Activated gamma-delta T cell treated with Interleukin-2 at 50 U/mL for 16 hours (primary cell): Measurements from ENCODE around the gene MT4.

ENCODE experiments used
- DNase-seq: peaks from one replicate; pipeline ENCODE4 v3.0.0-alpha.2; 2020

MT4 gene

DNA sequence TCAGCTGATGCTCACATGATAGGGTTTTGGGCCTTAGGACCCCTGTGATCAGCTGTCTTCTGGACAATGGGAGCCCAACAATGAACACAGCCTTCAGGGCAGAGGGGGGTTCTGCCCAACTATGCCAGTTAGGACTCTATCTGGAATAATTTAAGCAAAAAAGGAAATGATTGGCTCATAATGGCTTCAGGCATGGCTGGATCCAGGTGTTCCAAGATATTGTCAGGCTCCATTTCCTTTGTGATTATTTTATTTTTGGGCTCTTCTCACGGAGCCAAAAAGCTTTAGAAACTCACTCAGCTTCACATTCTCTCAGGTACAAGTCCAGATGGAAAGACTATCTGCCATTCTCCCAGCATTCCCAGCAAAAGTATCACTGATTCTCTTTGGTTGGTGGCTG, 40.6 kb downstream of the MT4 start:
- no peak for DNase-seq

- no peak for DNase-seq
These were observed 41.2 kb downstream of the MT4 start for GRCh38 chr16:56606071-56606475.

DNA sequence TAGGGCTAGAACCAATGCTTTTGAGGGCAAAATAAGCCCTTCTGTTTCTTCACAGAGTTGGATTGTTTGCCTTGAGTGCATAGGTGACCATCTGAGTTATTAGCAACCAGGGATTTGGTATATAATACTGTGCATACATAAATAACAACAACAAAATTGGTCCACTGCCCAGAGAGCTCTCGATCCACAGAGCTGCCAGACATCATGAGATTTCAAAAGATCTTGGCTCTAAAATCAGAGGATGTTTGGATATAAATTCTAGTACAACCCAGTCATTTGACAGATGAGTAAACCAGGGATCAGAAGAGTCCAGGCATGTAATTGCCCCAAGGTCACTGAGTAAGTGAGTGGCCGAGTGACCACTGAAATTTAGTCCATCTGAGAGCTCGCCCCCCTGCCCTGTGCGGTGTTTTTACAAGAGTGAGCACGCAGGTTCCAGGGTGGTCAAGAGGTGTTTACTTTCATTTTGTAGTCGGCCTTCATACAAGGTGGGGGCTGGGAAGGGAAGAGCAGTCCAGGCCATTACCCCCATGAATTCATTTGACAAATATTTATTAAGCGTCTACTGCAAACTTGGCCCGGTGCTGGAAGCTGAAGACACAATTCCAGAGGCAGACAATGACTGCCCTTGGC, 41.7 kb downstream of the MT4 start:
- no peak for DNase-seq

GRCh38 chr16:56607109-56607618, 42.3 kb downstream of the MT4 start:
- no peak for DNase-seq

- no peak for DNase-seq
These were observed 42.8 kb downstream of the MT4 start for GRCh38 chr16:56607675-56608042.

DNA sequence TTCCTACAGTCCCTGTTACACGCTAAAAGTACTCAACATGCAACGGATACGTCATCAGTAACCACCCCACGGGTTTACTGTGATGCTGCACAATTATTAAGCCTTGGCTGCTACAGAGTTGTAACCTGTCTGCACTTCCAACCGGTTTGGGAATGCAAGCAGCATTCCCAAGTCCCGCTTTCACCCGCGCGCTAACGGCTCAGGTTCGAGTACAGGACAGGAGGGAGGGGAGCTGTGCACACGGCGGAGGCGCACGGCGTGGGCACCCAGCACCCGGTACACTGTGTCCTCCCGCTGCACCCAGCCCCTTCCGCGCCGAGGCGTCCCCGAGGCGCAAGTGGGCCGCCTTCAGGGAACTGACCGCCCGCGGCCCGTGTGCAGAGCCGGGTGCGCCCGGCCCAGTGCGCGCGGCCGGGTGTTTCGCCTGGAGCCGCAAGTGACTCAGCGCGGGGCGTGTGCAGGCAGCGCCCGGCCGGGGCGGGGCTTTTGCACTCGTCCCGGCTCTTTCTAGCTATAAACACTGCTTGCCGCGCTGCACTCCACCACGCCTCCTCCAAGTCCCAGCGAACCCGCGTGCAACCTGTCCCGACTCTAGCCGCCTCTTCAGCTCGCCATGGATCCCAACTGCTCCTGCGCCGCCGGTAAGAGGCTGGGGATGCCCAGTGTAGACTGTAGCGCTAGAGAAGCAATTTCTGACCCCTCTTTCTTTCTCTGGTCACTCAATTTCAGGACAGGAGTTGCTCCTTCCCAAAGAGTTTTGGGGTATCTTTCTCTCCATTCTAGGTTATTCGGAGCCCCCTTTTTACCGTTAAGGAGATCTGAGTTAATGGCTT, 43.4 kb downstream of the MT4 start, which contains the start of gene MT2A:
Gene MT2A (plus strand): TSS at position 542 of the 833 bp plus-strand sequence. CDS start 72 bp downstream, at position 614.
- peak; percentile 80 for DNase-seq

DNA sequence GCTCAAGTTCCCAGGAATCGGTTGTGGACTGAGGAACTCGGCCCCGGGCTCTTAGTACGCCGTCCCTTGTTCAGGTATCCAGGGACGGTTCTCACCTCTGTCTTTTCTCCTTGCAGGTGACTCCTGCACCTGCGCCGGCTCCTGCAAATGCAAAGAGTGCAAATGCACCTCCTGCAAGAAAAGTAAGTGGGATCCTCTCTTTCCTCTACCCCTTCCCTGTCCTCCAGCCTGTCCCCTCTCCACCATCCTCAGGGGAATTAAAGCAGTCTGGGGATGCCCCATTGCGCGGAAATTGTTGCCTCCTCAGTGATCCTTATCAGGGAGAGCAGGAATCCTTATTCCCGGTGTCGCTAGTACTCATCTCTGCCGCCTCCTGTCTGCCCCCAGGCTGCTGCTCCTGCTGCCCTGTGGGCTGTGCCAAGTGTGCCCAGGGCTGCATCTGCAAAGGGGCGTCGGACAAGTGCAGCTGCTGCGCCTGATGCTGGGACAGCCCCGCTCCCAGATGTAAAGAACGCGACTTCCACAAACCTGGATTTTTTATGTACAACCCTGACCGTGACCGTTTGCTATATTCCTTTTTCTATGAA, 44.1 kb downstream of the MT4 start:
- no peak for DNase-seq

DNA sequence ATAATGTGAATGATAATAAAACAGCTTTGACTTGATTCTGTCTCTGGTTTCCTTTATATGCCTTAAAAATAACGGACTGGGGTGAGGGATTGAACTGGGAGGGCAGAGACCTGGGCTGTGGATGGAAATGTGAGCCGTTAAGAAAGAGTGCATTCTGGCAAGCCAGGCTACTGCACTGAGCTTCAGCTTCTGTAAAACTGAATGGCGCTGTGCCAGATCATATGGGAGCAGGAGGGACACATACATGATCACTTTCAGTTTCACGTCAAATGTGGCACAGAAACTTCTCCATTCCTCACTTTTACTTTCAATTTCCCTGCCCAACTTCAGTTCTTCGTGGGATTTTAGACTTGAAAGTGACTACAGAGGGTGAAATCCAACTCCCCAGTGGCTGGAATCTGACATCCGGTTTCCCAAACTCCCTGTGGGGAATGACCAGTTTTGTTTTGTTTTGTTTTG, 44.6 kb downstream of the MT4 start:
- DNase-seq, result peak; percentile 63

- peak; percentile 39 for DNase-seq
These were observed 45.2 kb downstream of the MT4 start for GRCh38 chr16:56610017-56610608.

GRCh38 chr16:56610609-56611111, 45.8 kb downstream of the MT4 start:
- DNase-seq, result no peak

GRCh38 chr16:56611281-56611833, 46.5 kb downstream of the MT4 start:
- DNase-seq, result no peak

GRCh38 chr16:56613706-56614105, 48.8 kb downstream of the MT4 start:
- no peak for DNase-seq

DNA sequence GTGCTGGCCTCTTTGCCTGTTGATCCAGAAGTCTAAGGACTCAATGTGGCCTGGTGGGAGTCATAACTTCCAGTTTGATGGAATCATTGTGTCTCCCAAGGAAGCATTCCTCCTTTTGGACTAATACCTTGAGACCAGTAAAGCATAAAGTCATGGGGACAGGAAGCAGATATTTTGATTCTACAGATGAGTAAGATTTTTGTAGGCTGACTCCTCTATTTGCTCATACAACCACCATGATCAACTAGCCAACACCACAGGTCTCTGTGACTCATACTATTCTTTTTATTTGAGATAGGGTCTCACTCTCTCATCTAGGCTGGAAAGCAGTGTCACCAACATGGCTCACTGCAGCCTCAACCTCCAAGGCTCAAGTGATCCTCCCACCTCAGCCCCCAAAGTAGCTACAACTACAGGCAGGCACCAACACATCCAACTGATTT, 49.7 kb downstream of the MT4 start:
- DNase-seq, result no peak

DNA sequence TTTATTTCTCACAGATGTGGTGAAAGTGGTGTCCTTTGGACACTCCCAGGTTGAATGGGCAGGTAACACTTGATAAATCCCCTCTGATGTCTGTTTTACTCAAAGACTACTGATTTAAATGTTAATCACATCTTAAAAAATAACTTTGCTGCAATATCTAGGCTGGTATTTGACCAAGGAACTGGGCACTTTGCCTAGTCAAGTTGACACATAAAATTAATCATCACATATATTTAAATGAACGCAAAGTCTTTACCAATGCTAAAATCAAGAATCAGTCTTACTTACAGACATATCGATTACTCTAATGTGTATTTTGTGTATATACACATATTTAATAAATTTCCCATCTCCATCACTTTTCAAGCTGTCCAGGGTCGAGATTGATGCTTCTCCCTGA, 50.5 kb downstream of the MT4 start:
- DNase-seq, result no peak

DNA sequence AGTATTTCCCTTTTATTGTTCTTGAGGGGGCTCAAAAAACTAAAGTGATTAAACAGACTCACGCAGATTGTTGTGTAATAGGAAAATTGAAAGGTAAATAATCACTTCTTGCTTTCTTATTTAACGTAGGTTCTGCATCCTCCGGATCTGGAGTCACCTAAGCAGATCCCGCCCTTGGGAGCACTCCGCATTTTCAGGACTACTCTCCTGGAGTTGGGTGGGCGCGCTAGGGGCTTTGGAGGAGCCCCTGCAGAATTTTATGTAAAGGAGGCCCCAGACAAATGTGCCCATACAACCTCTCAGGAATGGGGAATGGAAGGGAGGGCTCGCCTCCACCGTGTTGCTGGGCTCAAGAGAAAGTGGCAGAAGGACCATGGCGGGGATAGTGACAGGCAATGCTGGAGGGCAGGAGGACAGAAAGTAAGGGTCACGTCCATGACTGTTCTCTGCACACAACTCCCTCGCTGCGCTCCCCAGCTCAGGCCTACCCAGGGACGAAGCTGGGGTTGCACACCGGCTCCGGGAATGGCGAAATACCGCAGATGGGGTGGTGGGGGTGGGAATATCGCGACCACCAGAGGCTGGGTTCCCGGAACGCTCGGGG, 51.8 kb downstream of the MT4 start:
- DNase-seq, result no peak

DNA sequence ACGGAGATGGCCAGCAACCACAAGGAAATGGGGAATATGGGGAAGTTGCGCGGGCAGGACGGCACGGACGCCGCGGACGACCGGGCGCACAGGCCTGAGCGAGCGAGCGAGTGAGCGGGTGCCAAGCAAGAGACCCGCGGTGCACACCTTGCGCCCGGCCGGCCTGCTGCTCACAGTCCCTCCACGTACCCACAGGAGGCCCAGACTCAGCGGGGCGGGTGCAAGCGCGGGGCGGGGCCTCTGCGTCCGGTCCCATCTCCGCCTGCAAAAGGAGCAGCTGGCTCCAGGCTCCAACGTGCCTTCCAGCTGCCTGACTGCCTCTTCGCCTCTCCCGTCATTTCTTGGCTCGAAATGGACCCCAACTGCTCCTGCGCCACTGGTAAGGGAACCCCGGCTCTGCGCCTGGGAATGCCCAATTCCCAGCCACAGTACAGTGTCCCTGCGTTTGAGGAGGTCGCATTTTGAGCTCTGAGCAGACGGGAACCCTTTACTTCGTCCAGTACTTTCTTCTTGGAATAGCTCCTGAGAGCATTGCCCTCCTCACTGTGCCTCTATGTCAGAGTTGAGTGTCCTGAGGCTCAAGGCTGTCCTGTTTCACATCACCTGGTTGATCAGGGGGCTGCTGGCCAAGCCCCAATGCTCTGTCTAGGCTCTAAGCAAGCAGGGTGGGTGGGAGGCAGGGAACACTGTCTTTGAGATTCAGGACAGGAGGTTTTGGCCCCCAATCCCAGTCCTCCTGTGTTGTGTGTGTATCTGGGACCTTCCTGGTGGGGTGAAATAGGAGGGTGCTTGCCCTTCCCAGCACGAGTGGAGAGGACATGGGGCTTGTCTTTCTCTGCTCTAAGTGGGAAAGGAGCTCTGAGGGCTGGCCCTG, 52.6 kb downstream of the MT4 start:
- peak; percentile 36 for DNase-seq

DNA sequence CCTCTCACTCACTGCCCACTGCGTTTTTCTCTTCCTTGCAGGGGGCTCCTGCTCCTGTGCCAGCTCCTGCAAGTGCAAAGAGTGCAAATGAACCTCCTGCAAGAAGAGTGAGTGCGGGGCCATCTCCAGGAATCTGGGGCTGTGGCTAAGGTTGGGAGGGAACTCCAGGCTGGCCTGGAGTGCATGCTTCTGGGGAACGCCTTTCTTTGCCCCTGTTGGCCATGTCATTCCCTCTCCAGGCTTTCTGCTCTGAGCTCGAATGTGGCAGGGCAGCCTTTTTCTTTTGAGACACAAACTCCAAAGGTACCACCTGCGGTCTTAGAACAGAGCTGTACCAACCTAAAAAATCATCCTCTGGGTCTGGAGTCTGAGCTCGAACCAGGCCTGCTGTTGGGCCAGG, 53.3 kb downstream of the MT4 start:
- no peak for DNase-seq
